ENCODE results near the gene GRID2. TPM values are rescaled to one million over a fixed set of nuclear protein-coding genes. Genes with fewer than 3 reads are reported as not detected.

Gene GRID2
- 0.19 TPM for total RNA-seq
- not detected for polyA plus RNA-seq (ENCODE audit: insufficient read depth, low read depth, low replicate concordance)
- long read RNA-seq, donor 1, result 0 reads
- long read RNA-seq, donor 2, full-length matches to known transcripts, result 1 of 1 reads
- long read RNA-seq, donor 2, partial matches to known transcripts, result 0 of 1 reads
- long read RNA-seq, donor 2, other reads (novel, unspliced or antisense), result 0 of 1 reads
- long read RNA-seq, donor 3, result 0 reads
- long read RNA-seq, donor 4, result 0 reads
- long read RNA-seq, donor 5, result 0 reads
- long read RNA-seq, donor 6, result 0 reads
- long read RNA-seq, donor 7, partial matches to known transcripts, result 0 of 1 reads
- long read RNA-seq, donor 7, other reads (novel, unspliced or antisense), result 1 of 1 reads
- long read RNA-seq, donor 8, result 0 reads
- long read RNA-seq, donor 9, result 0 reads
- long read RNA-seq, donor 10, result 0 reads

GRCh38 chr4:92303621-92304027 is at the start of gene GRID2:
Gene GRID2 (plus strand): TSS chr4:92303966.
- no peak for TF ChIP-seq CTCF (IDR thresholded peaks at IDR 0.05; ENCODE audit: borderline replicate concordance, extremely low read depth, insufficient read depth)
- H3K9ac ChIP-seq (ENCODE audit: low read length in 3 of 3), result peak within 1 kb of the TSS in 1 of 3 donors; percentile 57
- peak within 1 kb of the TSS in 2 of 3 donors; percentile 36 to 67 for H3K4me3 ChIP-seq (ENCODE audit: low read length in 3 of 3)
- intact Hi-C loops (cut with DNase I), result no loop called here
- no peaks in the 10 kb centered on the region for H3K36me3 ChIP-seq (ENCODE audit: control insufficient read depth in 2 of 3, insufficient read depth in 3 of 3, low read length in 3 of 3)
- peak; percentile 45 to 67 (median 62) for DNase-seq
- FAIRE-seq, result no peak
- peaks cover 21% of the 10 kb centered on the region for H3K27me3 ChIP-seq (ENCODE audit: control insufficient read depth, insufficient read depth, low read length)
- no peak within 1 kb of the TSS for H3K27ac ChIP-seq (ENCODE audit: low read depth in 2 of 2, low read length in 2 of 2)
- no peaks in the 10 kb centered on the region for H3K4me1 ChIP-seq (ENCODE audit: control insufficient read depth in 2 of 3, insufficient read depth in 2 of 3, low read depth in 1 of 3, low read length in 3 of 3)
- no peaks in the 10 kb centered on the region for H3K9me3 ChIP-seq (ENCODE audit: control insufficient read depth in 2 of 3, insufficient read depth in 1 of 3, low read length in 3 of 3)

GRCh38 chr4:92253986-92254671 is 49.6 kb upstream of the GRID2 start:
- peaks cover 0 to 12% (median 2%) of the 10 kb centered on the region in 3 donors for H3K9me3 ChIP-seq (ENCODE audit: control insufficient read depth in 2 of 3, insufficient read depth in 1 of 3, low read length in 3 of 3)
- H3K4me3 ChIP-seq (ENCODE audit: low read length in 3 of 3), result no peak overlapping the region
- FAIRE-seq, result no peak
- no peak overlapping the region for H3K27ac ChIP-seq (ENCODE audit: low read depth in 2 of 2, low read length in 2 of 2)
- H3K36me3 ChIP-seq (ENCODE audit: control insufficient read depth in 2 of 3, insufficient read depth in 3 of 3, low read length in 3 of 3), result no peaks in the 10 kb centered on the region
- DNase-seq, result no peak
- intact Hi-C loops (cut with DNase I), result no loop called here
- no peak overlapping the region for H3K9ac ChIP-seq (ENCODE audit: low read length in 3 of 3)
- H3K4me1 ChIP-seq (ENCODE audit: control insufficient read depth in 2 of 3, insufficient read depth in 2 of 3, low read depth in 1 of 3, low read length in 3 of 3), result no peaks in the 10 kb centered on the region
- no peaks in the 10 kb centered on the region for H3K27me3 ChIP-seq (ENCODE audit: control insufficient read depth, insufficient read depth, low read length)
- TF ChIP-seq CTCF (IDR thresholded peaks at IDR 0.05; ENCODE audit: borderline replicate concordance, extremely low read depth, insufficient read depth), result no peak

GRCh38 chr4:92254767-92255442 is 48.9 kb upstream of the GRID2 start:
- Histone ChIP-seq H3K27me3 (ENCODE audit: control insufficient read depth, insufficient read depth, low read length) (no peaks in the 10 kb centered on the region), H3K4me1 (ENCODE audit: control insufficient read depth in 2 of 3, insufficient read depth in 2 of 3, low read depth in 1 of 3, low read length in 3 of 3) (no peaks in the 10 kb centered on the region), H3K36me3 (ENCODE audit: control insufficient read depth in 2 of 3, insufficient read depth in 3 of 3, low read length in 3 of 3) (no peaks in the 10 kb centered on the region), H3K4me3 (ENCODE audit: low read length in 3 of 3) (no peak overlapping the region), H3K9me3 (ENCODE audit: control insufficient read depth in 2 of 3, insufficient read depth in 1 of 3, low read length in 3 of 3) (peaks cover 0 to 12% (median 2%) of the 10 kb centered on the region in 3 donors), H3K9ac (ENCODE audit: low read length in 3 of 3) (no peak overlapping the region), H3K27ac (ENCODE audit: low read depth in 2 of 2, low read length in 2 of 2) (no peak overlapping the region)
- no peak for TF ChIP-seq CTCF (IDR thresholded peaks at IDR 0.05; ENCODE audit: borderline replicate concordance, extremely low read depth, insufficient read depth)
- FAIRE-seq (no peak), DNase-seq (no peak)
- intact Hi-C loops (cut with DNase I), result no loop called here

Data from kidney (tissue), 22 donors.